Caco-2 (cell line): Measurements from ENCODE around the gene ETV6. TPM values are rescaled to one million over a fixed set of nuclear protein-coding genes. Genes with fewer than 3 reads are reported as not detected.

ENCODE experiments used
- BruUV-seq: library from RNA; stranded (reverse); fragments of 400-500 nt; replicated peaks from 2 replicates; lab custom pipeline; 2021; lab: Mats Ljungman, UMichigan
- CTCF ChIA-PET: fragments of 300-600 bp; sonication (Branson Sonifier 250); formaldehyde crosslinking; loops from one replicate; lab custom pipeline; 2022; ENCODE audit warnings: antibody characterized with exemption; lab: Charles Lee
- POLR2A ChIA-PET: fragments of 300-600 bp; sonication (Branson Sonifier 250); formaldehyde crosslinking; loops from one replicate; lab custom pipeline; 2022; ENCODE audit warnings: antibody characterized with exemption; lab: Charles Lee
- DNase-seq, 2 experiments: peaks; one replicate each; pipeline versions ENCODE4 v3.0.0 to v3.0.0-alpha.2; 2020 to 2022
- H3K27me3 ChIP-seq: replicated peaks from 2 replicates; pipeline ENCODE4 v1.6.0; 2011; ENCODE audit warnings: low read length; ENCODE audit not compliant: control insufficient read depth, insufficient read depth
- H3K36me3 ChIP-seq: 2 replicates; pipeline ENCODE4 v1.5.1; 2011; ENCODE audit warnings: low read length; ENCODE audit not compliant: control insufficient read depth, insufficient read depth
- H3K4me1 ChIP-seq: fragments of 250-450 bp; sonication (Bioruptor Pico); 2 replicates; pipeline ENCODE4 v1.5.1; 2020; ENCODE audit warnings: mild to moderate bottlenecking
- H3K4me3 ChIP-seq: 2 replicates; pipeline ENCODE4 v1.5.1; 2011; ENCODE audit warnings: low read depth, mild to moderate bottlenecking, control low read depth, low read length
- H3K9me3 ChIP-seq: fragments of 250-450 bp; sonication (Bioruptor Pico); 2 replicates; pipeline ENCODE4 v1.5.1; 2020; ENCODE audit warnings: mild to moderate bottlenecking, moderate library complexity
- H3K27ac Mint-ChIP-seq: one replicate; pipeline ENCODE4 v1.8.0; 2022; ENCODE audit warnings: mixed read lengths; ENCODE audit not compliant: unreplicated experiment
- H3K27me3 Mint-ChIP-seq: one replicate; pipeline ENCODE4 v1.8.0; 2022; ENCODE audit warnings: mixed read lengths; ENCODE audit not compliant: insufficient read depth, unreplicated experiment
- H3K36me3 Mint-ChIP-seq: one replicate; pipeline ENCODE4 v1.8.0; 2022; ENCODE audit warnings: mild to moderate bottlenecking, mixed read lengths; ENCODE audit not compliant: insufficient read depth, unreplicated experiment
- H3K4me1 Mint-ChIP-seq: one replicate; pipeline ENCODE4 v1.8.0; 2022; ENCODE audit warnings: low read depth, mixed read lengths; ENCODE audit not compliant: unreplicated experiment
- H3K4me3 Mint-ChIP-seq: one replicate; pipeline ENCODE4 v1.8.0; 2022; ENCODE audit warnings: mild to moderate bottlenecking, moderate library complexity, mixed read lengths; ENCODE audit not compliant: unreplicated experiment
- H3K9me3 Mint-ChIP-seq: one replicate; pipeline ENCODE4 v1.8.0; 2022; ENCODE audit warnings: mixed read lengths; ENCODE audit not compliant: unreplicated experiment
- CTCF ChIP-seq, 2 experiments: fragments of 200-600 bp in 1 of 2; IDR thresholded peaks; 1 replicate in 1 of 2; 2 replicates in 1 of 2; pipeline versions ENCODE4 v1.5.1 to v1.8.0; 2011 to 2022; ENCODE audit warnings: antibody characterized with exemption in 1 of 2, control low read depth in 1 of 2, inconsistent platforms in 1 of 2, low read depth in 1 of 2, low read length in 1 of 2, mild to moderate bottlenecking in 1 of 2, moderate library complexity in 1 of 2; ENCODE audit not compliant: insufficient read depth in 1 of 2, severe bottlenecking in 1 of 2, unreplicated experiment in 1 of 2
- intact Hi-C: fragments of 100-400 bp; cut with micrococcal nuclease; formaldehyde crosslinking; loops from one replicate; pipeline ENCODE4 v1.10.0; 2022; ENCODE audit not compliant: unreplicated experiment
- total RNA-seq: library from RNA; stranded (reverse); gene quantifications from 2 replicates; pipeline ENCODE4 v1.2.3, GENCODE V29; 2022

Gene ETV6
- total RNA-seq, 1 experiment from 2014 or later, result 15.6 TPM

- Mint-ChIP-seq H3K9me3 (no peaks in the 10 kb centered on the region), H3K27me3 (no peaks in the 10 kb centered on the region), H3K27ac (no peak overlapping the region), H3K4me1 (no peaks in the 10 kb centered on the region), H3K36me3 (no peaks in the 10 kb centered on the region), H3K4me3 (no peak overlapping the region)
- BruUV-seq, result no TSS peak
- DNase-seq, result no peak
- Histone ChIP-seq H3K4me1 (no peaks in the 10 kb centered on the region; the same call in 1 of the 2 replicates), H3K36me3 (no peaks in the 10 kb centered on the region), H3K9me3 (no peaks in the 10 kb centered on the region), H3K4me3 (no peak overlapping the region), H3K27me3 (no peaks in the 10 kb centered on the region)
- TF ChIP-seq CTCF (IDR thresholded peaks at IDR 0.05; ENCODE audit: insufficient read depth in 1 of 2, low read depth in 1 of 2, low read length in 1 of 2, severe bottlenecking in 1 of 2, unreplicated experiment in 1 of 2), result no peak
- intact Hi-C loops, result no loop called here
- ChIA-PET CTCF (no interaction called here), POLR2A (no interaction called here)
Observed at GRCh38 chr12:11712491-11712890, 63.0 kb downstream of the ETV6 start.

GRCh38 chr12:11713202-11713601, 63.7 kb downstream of the ETV6 start:
- Mint-ChIP-seq H3K36me3 (no peaks in the 10 kb centered on the region), H3K4me1 (no peaks in the 10 kb centered on the region), H3K4me3 (no peak overlapping the region), H3K9me3 (no peaks in the 10 kb centered on the region), H3K27me3 (no peaks in the 10 kb centered on the region), H3K27ac (no peak overlapping the region)
- Histone ChIP-seq H3K27me3 (no peaks in the 10 kb centered on the region), H3K9me3 (no peaks in the 10 kb centered on the region), H3K4me3 (no peak overlapping the region), H3K36me3 (no peaks in the 10 kb centered on the region), H3K4me1 (peaks cover 4% of the 10 kb centered on the region; the same call in 1 of the 2 replicates)
- no peak for TF ChIP-seq CTCF (IDR thresholded peaks at IDR 0.05; ENCODE audit: insufficient read depth in 1 of 2, low read depth in 1 of 2, low read length in 1 of 2, severe bottlenecking in 1 of 2, unreplicated experiment in 1 of 2)
- DNase-seq, result no peak
- POLR2A ChIA-PET, result no interaction called here
- intact Hi-C loops, result no loop called here
- CTCF ChIA-PET, result no interaction called here
- BruUV-seq, result no TSS peak

GRCh38 chr12:11714626-11715025, 65.2 kb downstream of the ETV6 start:
- Mint-ChIP-seq H3K9me3 (no peaks in the 10 kb centered on the region), H3K27ac (no peak overlapping the region), H3K4me1 (no peaks in the 10 kb centered on the region), H3K4me3 (no peak overlapping the region), H3K27me3 (no peaks in the 10 kb centered on the region), H3K36me3 (no peaks in the 10 kb centered on the region)
- intact Hi-C loops, result loop anchor here (1.0 kb wide), 1 partner anchor 7 kb away; no protein-coding TSS in a partner anchor
- ChIA-PET POLR2A (no interaction called here), CTCF (no interaction called here)
- DNase-seq, result no peak
- H3K36me3 ChIP-seq, result no peaks in the 10 kb centered on the region; the same call in 1 of the 2 replicates
- no peaks in the 10 kb centered on the region for H3K9me3 ChIP-seq
- H3K4me1 ChIP-seq, result peaks cover 4% of the 10 kb centered on the region; the same call in 1 of the 2 replicates
- no peak for TF ChIP-seq CTCF (IDR thresholded peaks at IDR 0.05; ENCODE audit: insufficient read depth in 1 of 2, low read depth in 1 of 2, low read length in 1 of 2, severe bottlenecking in 1 of 2, unreplicated experiment in 1 of 2)
- BruUV-seq, result no TSS peak
- H3K27me3 ChIP-seq, result no peaks in the 10 kb centered on the region
- H3K4me3 ChIP-seq, result no peak overlapping the region
